ENCODE results near the gene RBP3. TPM values are rescaled to one million over a fixed set of nuclear protein-coding genes. Genes with fewer than 3 reads are reported as not detected.

The RBP3 gene
- total RNA-seq, 1 experiment from 2014 or later, result not detected

GRCh38 chr10:47314416-47314970, 33.7 kb upstream of the RBP3 start:
- Histone ChIP-seq H3T11ph (ENCODE audit: low read length) (no peak overlapping the region), H3K27ac (ENCODE audit: insufficient read length, low read depth, low read length) (no peak overlapping the region), H3K4me1 (ENCODE audit: insufficient read depth, low read length) (no peaks in the 10 kb centered on the region; the same call in 1 of the 2 replicates), H4K5ac (ENCODE audit: insufficient read length, low read depth, low read length) (no peak overlapping the region), H3K23me2 (ENCODE audit: insufficient read length, low read depth, low read length, poor library complexity, severe bottlenecking) (no peaks in the 10 kb centered on the region), H2BK20ac (ENCODE audit: low read depth, low read length, poor library complexity, severe bottlenecking) (no peak overlapping the region), H4K8ac (replicated peaks; ENCODE audit: insufficient read length, low read depth, low read length) (no peak overlapping the region), H3K4me2 (ENCODE audit: insufficient read depth, insufficient read length, low read length) (no peak overlapping the region), H2AK5ac (ENCODE audit: insufficient read length, low read length) (no peak overlapping the region), H2BK120ac (ENCODE audit: low read depth, low read length, poor library complexity, severe bottlenecking) (no peak overlapping the region), H3K9me3 (ENCODE audit: control insufficient read depth, low read depth, low read length) (no peaks in the 10 kb centered on the region), H3K18ac (ENCODE audit: insufficient read length, low read depth, low read length) (no peak overlapping the region), H3K9ac (ENCODE audit: extremely low read depth, insufficient read length, low read length) (no peak overlapping the region), H3K14ac (ENCODE audit: insufficient read depth, low read length) (no peak overlapping the region), H2AFZ (ENCODE audit: low read length) (no peak overlapping the region), H3K23ac (ENCODE audit: insufficient read length, low read depth, low read length) (no peak overlapping the region), H2BK15ac (ENCODE audit: low read depth, low read length) (no peak overlapping the region), H4K20me1 (ENCODE audit: control insufficient read depth, insufficient read depth, insufficient read length) (peaks cover 2% of the 10 kb centered on the region), H3K56ac (ENCODE audit: insufficient read length, low read depth, low read length) (no peak overlapping the region), H3K27me3 (ENCODE audit: insufficient read depth, low read length) (no peaks in the 10 kb centered on the region), H3K79me1 (ENCODE audit: insufficient read depth, low read depth, low read length, poor library complexity, severe bottlenecking) (no peaks in the 10 kb centered on the region), H3K79me2 (ENCODE audit: insufficient read depth, low read length) (no peaks in the 10 kb centered on the region), H4K91ac (ENCODE audit: insufficient read length, low read depth, low read length) (no peak overlapping the region), H2BK12ac (ENCODE audit: insufficient read length, low read depth, low read length) (no peak overlapping the region), H2BK5ac (ENCODE audit: insufficient read length, low read length) (no peak overlapping the region), H3K4ac (ENCODE audit: low read depth, low read length) (no peak overlapping the region)
- Mint-ChIP-seq H3K9me3 (no peaks in the 10 kb centered on the region; a peak in 3 of 5 replicates), H3K27ac (no peak overlapping the region), H3K27me3 (ENCODE audit: low read depth) (peaks cover 5% of the 10 kb centered on the region), H3K4me3 (no peak overlapping the region), H3K4me1 (peaks cover 2% of the 10 kb centered on the region in 2 experiments; a peak in 3 of 4 replicates), H3K36me3 (ENCODE audit: insufficient read depth in 1 of 3, low read depth in 3 of 3) (no peaks in the 10 kb centered on the region; a peak in 1 of 7 replicates)
- TF ChIP-seq, protein P1, sequence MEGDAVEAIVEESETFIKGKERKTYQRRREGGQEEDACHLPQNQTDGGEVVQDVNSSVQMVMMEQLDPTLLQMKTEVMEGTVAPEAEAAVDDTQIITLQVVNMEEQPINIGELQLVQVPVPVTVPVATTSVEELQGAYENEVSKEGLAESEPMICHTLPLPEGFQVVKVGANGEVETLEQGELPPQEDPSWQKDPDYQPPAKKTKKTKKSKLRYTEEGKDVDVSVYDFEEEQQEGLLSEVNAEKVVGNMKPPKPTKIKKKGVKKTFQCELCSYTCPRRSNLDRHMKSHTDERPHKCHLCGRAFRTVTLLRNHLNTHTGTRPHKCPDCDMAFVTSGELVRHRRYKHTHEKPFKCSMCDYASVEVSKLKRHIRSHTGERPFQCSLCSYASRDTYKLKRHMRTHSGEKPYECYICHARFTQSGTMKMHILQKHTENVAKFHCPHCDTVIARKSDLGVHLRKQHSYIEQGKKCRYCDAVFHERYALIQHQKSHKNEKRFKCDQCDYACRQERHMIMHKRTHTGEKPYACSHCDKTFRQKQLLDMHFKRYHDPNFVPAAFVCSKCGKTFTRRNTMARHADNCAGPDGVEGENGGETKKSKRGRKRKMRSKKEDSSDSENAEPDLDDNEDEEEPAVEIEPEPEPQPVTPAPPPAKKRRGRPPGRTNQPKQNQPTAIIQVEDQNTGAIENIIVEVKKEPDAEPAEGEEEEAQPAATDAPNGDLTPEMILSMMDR (conservative IDR thresholded peaks at IDR 0.05), result no peak
- WGBS (ENCODE audit: extremely low coverage, insufficient read length, low lambda C conversion rate), result no CpG with 5 or more reads among the region's 9 CpGs
- no peak for DNase-seq
